Endothelial cell of umbilical vein (primary cell): ENCODE measurements around the gene FMN2.

Experiments used
- CTCF ChIP-seq, 2 donors: IDR thresholded peaks; 1 replicate in 1 of 2; 2 replicates in 1 of 2; pipeline ENCODE4 v1.5.1; 2011; ENCODE audit warnings: low read length in 2 of 2, mild to moderate bottlenecking in 2 of 2, moderate library complexity in 2 of 2, control low read depth in 1 of 2, inconsistent platforms in 1 of 2, low read depth in 1 of 2; ENCODE audit not compliant: insufficient read depth in 1 of 2; ENCODE audit errors: extremely low read depth in 1 of 2
- MAX ChIP-seq: IDR thresholded peaks from 2 replicates; pipeline ENCODE4 v1.6.1; 2011; ENCODE audit not compliant: insufficient read depth, insufficient read length
- POLR2A ChIP-seq: IDR thresholded peaks from 2 replicates; pipeline ENCODE4 v1.6.1; 2012; ENCODE audit warnings: low read depth, mild to moderate bottlenecking, control low read depth, low read length

DNA sequence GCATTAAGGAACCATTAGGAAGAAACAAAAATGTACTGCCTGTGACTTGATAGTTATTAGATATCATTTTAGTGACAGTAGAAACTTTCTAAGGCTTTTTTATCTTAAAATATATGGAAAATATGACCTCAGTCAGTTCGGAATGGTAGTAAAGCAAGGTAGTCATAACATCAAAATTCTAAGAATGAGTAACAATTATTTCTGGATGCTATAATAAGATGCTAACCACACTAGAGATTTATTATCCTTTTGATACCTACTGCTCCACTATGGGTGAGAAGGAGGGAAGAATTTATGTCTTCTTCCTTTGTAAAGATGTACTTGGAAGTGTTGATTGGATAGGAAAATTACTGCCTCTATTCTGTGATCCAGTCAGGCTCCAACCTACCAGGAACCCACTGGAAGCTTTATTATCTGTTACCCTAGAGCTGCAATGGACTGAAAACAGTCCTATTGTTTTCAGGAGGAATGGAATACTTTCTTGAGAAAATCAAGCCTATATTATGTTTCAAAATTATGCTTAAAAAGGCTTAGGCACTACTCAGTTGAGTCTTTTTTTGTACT lies 8.8 kb downstream of the FMN2 start:
- no peak for TF ChIP-seq POLR2A
- no peak for TF ChIP-seq MAX
- TF ChIP-seq CTCF (IDR thresholded peaks at IDR 0.05; ENCODE audit: extremely low read depth in 1 of 2, insufficient read depth in 1 of 2, low read depth in 1 of 2, low read length in 2 of 2) = no peak
